GM12892 (cell line): ENCODE results near the gene LAMP1.
"Not testable (repeated sequence)": the region's sequence is repeated elsewhere in the genome, so short reads cannot be mapped to it uniquely, and the experiment has no call there.

Source experiments
- DNase-seq: peaks from one replicate; pipeline ENCODE4 v3.0.0; 2011; ENCODE audit not compliant: insufficient read length
- FAIRE-seq: peaks from 2 replicates; lab custom pipeline; 2011; peaks lifted over from hg19 to GRCh38; lab: Jason Lieb, UNC
- POLR2A ChIP-seq: IDR thresholded peaks from 2 replicates; pipeline ENCODE4 v1.6.1; 2011; ENCODE audit warnings: low read depth, low read length, control low read depth
- POLR2AphosphoS5 ChIP-seq: IDR thresholded peaks from 2 replicates; pipeline ENCODE4 v1.6.1; 2011; ENCODE audit warnings: low read depth, low read length, control low read depth
- TAF1 ChIP-seq: IDR thresholded peaks from 2 replicates; pipeline ENCODE4 v1.6.1; 2011; ENCODE audit warnings: low read depth, mild to moderate bottlenecking, control low read depth, low read length, borderline replicate concordance

LAMP1 gene

DNA sequence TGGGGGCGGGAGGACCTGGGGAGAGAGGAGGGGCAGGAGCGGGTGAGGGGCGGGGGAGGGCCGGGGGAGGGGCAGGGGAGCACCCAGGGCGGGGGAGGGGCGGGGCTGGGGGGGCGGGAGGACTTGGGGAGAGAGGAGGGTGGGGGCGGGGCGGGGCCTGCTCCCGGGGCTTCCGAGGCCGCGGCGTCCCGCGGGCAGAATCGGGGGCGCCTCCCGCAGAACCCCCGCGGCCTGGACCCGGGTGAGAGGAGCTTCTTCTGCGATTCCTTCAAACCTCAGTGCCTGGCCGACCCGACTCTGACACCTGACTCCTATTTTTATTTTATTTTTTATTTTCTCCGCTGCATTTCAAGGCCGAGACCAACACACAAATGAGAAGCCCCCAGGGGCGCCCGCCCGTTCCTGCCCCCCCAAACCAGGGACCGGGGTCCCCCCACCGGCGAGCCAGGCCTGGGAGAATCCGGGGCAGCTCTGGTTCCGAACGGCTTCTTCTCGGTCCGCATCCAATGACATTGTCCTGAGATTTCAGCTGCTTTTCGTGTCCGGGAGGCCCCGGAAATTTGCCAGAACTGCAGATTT is 67.4 kb downstream of the LAMP1 start:
- DNase-seq = no peak
- TF ChIP-seq POLR2AphosphoS5 = no peak
- TF ChIP-seq TAF1 = no peak
- TF ChIP-seq POLR2A = no peak
- FAIRE-seq = no peak

DNA sequence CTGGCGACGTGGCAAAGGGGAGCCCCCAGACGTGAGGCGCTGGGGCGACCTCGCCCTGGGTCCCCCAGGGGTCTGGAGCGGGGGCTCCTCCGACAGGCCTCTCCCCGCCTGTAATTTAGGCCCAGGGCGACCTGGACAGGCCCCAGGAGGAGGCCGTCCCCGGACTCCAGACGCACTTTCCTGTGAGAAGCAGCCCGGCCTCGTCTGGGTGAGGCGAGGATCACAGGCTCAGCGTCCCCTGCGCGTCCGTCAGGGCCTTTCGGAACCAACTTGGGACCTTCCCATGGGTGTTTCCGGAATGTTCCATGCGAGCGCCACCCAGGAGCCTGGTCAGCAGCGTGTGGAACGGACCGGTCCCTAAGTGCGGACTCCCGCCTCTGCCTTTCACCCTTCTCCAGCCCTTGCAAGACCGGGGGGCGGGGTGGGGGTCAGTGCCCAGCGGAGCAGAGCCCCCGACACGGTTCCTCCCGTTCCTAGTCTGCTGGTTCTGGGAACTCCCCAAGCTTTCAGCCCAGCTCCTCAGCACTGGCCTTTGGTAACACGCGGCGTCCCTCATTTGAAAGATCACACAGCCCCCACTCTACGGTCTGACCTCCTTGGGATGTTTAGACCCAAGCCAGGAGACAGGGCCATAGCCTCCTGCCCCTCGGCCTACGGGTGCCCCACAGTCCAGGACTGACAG is 68.0 kb downstream of the LAMP1 start:
- DNase-seq (no peak), FAIRE-seq (no peak)
- TF ChIP-seq TAF1 = no peak
- TF ChIP-seq POLR2A = no peak
- TF ChIP-seq POLR2AphosphoS5 = no peak

DNA sequence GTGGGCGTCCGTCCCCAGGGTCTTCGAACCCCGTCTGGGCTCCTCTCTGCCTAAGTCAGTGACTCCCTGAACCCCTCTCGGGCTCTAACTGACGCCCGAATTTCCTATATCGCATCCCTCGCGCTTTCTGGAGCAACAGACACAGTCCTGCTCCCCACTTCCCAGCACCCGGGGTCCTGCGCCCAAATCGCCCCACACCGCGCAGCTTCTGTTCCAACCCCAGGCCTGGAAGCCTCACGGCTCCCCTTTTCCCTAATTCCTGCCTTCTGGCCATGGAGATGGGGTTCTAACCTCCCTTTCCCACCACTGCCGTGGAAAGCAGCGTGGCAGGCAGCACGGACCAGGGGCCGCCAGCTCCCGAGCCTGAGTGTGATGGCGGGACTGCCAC is 68.5 kb downstream of the LAMP1 start:
- FAIRE-seq (no peak), DNase-seq (no peak)
- no peak for TF ChIP-seq POLR2A

DNA sequence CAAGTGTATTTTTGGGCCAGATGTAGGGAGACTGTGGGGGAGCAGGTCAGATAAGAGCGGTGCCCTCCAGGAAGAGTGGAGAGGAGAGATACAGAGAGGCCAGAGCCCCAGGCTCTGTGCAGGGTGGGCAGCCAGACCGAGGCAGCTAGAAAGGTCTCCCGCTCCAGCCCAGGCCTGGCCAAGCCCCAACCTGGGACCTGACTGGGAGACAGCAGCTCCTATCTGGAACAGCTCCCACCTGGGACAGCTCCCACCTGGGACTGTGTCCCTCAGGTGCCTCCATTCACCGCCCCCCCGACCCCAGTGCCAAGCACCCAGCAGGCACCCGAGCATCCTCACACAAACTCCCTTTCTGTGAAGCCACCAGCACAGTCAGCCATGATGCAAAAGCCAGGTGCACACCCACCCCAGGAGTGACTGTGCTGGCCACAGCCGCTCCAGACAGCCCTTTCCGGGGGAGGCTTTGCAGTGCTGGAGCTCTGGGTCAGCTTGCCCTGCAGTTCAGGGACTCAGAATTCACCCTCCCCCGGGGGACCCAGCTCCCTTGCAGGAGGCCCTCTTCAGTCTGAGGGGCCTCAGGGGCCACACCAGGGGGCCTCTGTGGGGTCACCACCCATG is 69.0 kb downstream of the LAMP1 start:
- no peak for FAIRE-seq
- DNase-seq = no peak
- no peak for TF ChIP-seq TAF1
- no peak for TF ChIP-seq POLR2A
- no peak for TF ChIP-seq POLR2AphosphoS5

DNA sequence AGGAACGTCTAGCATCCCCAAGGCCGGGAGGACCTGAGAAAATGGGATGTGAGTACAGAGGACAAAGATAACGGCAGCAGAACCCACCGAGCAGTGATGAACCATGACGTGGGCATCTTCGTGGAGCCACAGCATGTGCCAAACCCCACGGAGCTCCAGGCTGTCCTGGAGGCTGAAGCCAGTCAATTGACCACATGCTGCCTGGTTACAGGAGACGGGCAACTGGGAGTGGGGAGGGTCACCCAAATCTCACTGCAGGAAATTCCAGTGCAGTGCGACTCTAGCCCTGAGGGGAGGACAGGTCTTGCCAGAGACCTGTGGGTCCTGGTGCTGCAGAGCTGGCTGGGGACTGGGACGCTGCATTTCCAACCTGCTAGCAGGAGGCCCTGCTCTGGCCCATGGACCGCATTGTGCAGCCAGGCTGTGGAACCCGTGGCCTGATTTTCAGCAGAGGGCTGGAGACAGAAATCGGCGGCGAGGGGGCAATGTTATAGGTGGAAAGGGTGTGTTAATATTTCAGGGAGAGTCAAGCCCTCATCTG is 70.1 kb downstream of the LAMP1 start:
- DNase-seq = no peak
- no peak for FAIRE-seq
- TF ChIP-seq TAF1 = no peak
- TF ChIP-seq POLR2A = no peak
- TF ChIP-seq POLR2AphosphoS5 = no peak

DNA sequence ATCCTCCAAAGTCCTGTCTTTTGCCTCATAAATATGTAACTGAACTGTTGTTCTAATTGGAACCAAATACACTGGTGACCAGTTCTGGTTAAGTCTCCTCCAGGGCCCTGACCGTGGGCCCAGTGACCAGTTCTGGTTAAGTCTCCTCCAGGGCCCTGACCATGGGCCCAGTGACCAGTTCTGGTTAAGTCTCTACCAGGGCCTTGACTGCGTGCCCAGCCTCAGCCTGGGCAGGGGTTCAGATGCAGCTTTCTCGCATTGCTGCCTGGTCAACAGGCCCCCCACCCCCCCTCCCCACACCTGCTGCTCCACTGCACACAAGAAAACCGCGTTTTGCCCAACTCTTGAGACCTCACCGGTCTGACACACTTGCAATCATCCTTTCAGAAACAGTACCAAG is 70.7 kb downstream of the LAMP1 start:
- no peak for TF ChIP-seq TAF1
- no peak for TF ChIP-seq POLR2AphosphoS5
- no peak for TF ChIP-seq POLR2A
- FAIRE-seq (no peak), DNase-seq (no peak)

DNA sequence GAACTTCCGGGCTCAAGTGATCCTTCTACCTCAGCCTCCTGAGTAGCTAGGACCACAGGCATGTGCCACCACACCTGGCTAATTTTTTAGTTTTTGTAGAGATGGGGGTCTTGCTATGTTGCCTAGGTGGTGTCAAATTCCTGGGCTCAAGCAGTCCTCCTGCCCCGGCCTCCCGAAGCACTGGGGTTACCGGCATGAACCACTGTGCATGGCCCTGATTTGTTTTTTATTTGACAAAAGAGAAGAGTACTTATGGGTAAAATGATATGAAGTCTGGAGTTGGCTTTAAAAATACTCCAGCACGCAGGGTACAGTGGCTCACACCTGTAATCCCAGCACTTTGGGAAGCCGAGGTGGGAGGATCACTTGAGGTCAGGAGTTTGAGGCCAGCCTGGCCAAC is 71.3 kb downstream of the LAMP1 start:
- not testable (repeated sequence) for FAIRE-seq, DNase-seq

DNA sequence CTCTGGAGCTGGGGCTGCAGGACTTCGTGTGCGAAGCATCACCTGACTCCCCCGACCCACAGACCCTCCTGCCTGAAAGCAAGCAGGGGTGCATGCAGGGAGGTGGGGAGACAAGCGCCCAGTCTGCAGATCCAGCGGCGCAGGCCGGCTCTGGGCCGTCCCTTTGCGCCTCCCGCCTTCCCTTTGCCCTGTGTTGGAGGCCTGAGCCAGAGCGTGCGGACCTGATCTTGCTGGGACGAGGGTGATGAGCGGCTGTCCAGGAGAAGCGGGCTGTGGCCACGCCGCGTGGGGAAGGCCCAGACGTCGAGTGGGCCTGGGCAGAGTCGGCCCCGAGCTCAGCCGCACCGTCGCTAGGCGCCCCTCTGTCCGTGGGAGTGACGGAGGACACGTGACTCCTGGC is 72.2 kb downstream of the LAMP1 start:
- DNase-seq = no peak
- no peak for FAIRE-seq
- TF ChIP-seq POLR2AphosphoS5 = no peak
- no peak for TF ChIP-seq POLR2A
- TF ChIP-seq TAF1 = no peak

DNA sequence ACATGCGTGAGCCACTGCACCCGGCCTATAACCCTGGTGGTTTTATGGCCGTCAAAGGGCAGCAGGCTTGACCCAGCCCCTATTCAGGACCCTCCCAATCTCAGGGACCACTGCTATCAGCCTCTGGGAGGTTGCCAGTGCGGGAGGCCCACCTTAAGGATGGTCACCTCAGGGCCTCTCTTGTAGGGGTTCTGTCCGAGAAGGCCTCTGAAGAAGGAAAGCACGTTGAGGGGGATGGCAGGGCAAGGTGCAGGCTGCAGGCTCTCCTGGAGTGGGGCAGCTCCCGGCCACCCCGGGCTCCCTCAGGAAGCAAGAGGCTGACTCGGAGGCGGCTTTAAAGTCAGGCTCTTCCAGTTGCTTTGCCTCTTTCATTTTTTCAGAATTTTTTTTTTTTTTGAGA is 72.8 kb downstream of the LAMP1 start:
- TF ChIP-seq POLR2AphosphoS5 (no peak), POLR2A (no peak)
- FAIRE-seq = no peak
- no peak for DNase-seq

DNA sequence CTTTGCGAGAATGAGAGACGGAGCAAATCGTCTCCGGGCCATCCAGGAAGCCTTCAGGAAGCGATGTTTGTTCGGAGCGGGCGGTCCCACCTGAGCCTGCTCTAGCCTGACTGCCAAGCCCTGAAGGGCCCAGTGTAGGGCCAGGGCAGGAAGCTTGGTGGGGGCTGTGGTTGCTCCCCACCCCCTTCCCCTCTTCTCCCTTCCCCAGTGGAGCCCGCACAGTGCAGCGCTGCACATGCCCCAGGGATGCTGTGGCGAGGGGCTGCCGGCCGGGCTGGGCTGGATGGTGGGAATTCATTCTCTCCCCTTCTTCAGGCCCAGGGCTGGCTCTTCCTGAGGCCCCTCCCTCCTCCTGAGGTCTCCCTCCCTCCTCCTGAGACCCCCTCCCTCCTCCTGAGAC is 74.0 kb downstream of the LAMP1 start:
- TF ChIP-seq POLR2A (no peak), TAF1 (no peak), POLR2AphosphoS5 (no peak)
- FAIRE-seq (no peak), DNase-seq (no peak)

DNA sequence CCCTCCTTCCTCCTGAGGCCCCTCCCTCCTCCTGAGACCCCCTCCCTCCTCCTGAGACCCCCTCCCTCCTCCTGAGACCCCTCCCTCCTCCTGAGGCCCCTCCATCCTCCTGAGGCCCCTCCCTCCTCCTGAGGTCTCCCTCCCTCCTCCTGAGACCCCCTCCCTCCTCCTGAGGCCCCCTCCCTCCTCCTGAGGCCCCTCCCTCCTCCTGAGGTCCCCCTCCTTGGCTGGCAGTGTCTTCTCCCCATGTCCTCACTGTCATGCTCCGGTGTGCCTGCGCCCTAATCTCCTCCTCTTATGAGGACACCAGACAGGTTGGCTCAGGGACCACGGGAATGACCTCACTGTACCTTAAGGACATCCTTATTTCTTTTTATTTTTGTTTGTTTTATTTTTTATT is 74.7 kb downstream of the LAMP1 start:
- not testable (repeated sequence) for FAIRE-seq, DNase-seq
